Measurements from ENCODE around the gene MAGED2.

The MAGED2 gene

GRCh38 chrX:54811301-54811885 lies 3.8 kb downstream of the MAGED2 start:
- no peaks in the 10 kb centered on the region for H3K27me3 ChIP-seq
- no peak for TF ChIP-seq CTCF (IDR thresholded peaks at IDR 0.05)
- H3K4me3 ChIP-seq (ENCODE audit: low read depth in 1 of 2, low read length in 1 of 2) = no peak overlapping the region
- H3K27ac ChIP-seq = no peak overlapping the region
- H3K36me3 ChIP-seq = peaks cover 24% of the 10 kb centered on the region
- peaks cover 7 to 19% of the 10 kb centered on the region in 2 experiments for H3K4me1 ChIP-seq (ENCODE audit: control insufficient read depth in 1 of 2, insufficient read depth in 1 of 2, low read depth in 1 of 2, low read length in 1 of 2)
- H3K9me3 ChIP-seq = no peaks in the 10 kb centered on the region

GRCh38 chrX:54812306-54812705 lies 4.8 kb downstream of the MAGED2 start:
- Histone ChIP-seq H3K27me3 (no peaks in the 10 kb centered on the region), H3K4me1 (ENCODE audit: control insufficient read depth in 1 of 2, insufficient read depth in 1 of 2, low read depth in 1 of 2, low read length in 1 of 2) (peaks cover 7 to 19% of the 10 kb centered on the region in 2 experiments), H3K9me3 (no peaks in the 10 kb centered on the region), H3K27ac (no peak overlapping the region), H3K4me3 (ENCODE audit: low read depth in 1 of 2, low read length in 1 of 2) (no peak overlapping the region), H3K36me3 (peaks cover 24% of the 10 kb centered on the region)
- TF ChIP-seq CTCF (IDR thresholded peaks at IDR 0.05) = no peak

- no peaks in the 10 kb centered on the region for H3K27me3 ChIP-seq
- no peak overlapping the region for H3K4me3 ChIP-seq (ENCODE audit: low read depth in 1 of 2, low read length in 1 of 2)
- peaks cover 8% of the 10 kb centered on the region in 2 experiments for H3K4me1 ChIP-seq (ENCODE audit: control insufficient read depth in 1 of 2, insufficient read depth in 1 of 2, low read depth in 1 of 2, low read length in 1 of 2)
- H3K9me3 ChIP-seq = no peaks in the 10 kb centered on the region
- peaks cover 24% of the 10 kb centered on the region for H3K36me3 ChIP-seq
- TF ChIP-seq CTCF (IDR thresholded peaks at IDR 0.05) = no peak
- H3K27ac ChIP-seq = no peak overlapping the region
Measured at GRCh38 chrX:54817220-54817820, 9.8 kb downstream of the MAGED2 start.

- Histone ChIP-seq H3K4me1 (ENCODE audit: control insufficient read depth in 1 of 2, insufficient read depth in 1 of 2, low read depth in 1 of 2, low read length in 1 of 2) (peaks cover 8% of the 10 kb centered on the region in 2 experiments), H3K27me3 (no peaks in the 10 kb centered on the region), H3K4me3 (ENCODE audit: low read depth in 1 of 2, low read length in 1 of 2) (no peak overlapping the region), H3K36me3 (peaks cover 18% of the 10 kb centered on the region), H3K9me3 (no peaks in the 10 kb centered on the region), H3K27ac (no peak overlapping the region)
- no peak for TF ChIP-seq CTCF (IDR thresholded peaks at IDR 0.05)
Measured at GRCh38 chrX:54818221-54818620, 10.7 kb downstream of the MAGED2 start.

GRCh38 chrX:54819201-54819600 lies 11.7 kb downstream of the MAGED2 start:
- Histone ChIP-seq H3K27ac (no peak overlapping the region), H3K9me3 (no peaks in the 10 kb centered on the region), H3K4me3 (ENCODE audit: low read depth in 1 of 2, low read length in 1 of 2) (no peak overlapping the region), H3K36me3 (peaks cover 14% of the 10 kb centered on the region), H3K4me1 (ENCODE audit: control insufficient read depth in 1 of 2, insufficient read depth in 1 of 2, low read depth in 1 of 2, low read length in 1 of 2) (peaks cover 8% of the 10 kb centered on the region in 2 experiments), H3K27me3 (no peaks in the 10 kb centered on the region)
- no peak for TF ChIP-seq CTCF (IDR thresholded peaks at IDR 0.05)

Data from neutrophil (primary cell).